AG09309 (cell line): ENCODE data around the gene AKAP5.

Source experiments
- DNase-seq: peaks from one replicate; pipeline ENCODE4 v3.0.0-alpha.2; 2010; ENCODE audit warnings: low read depth
- H3K4me3 ChIP-seq: 2 replicates; pipeline ENCODE4 v1.5.1; 2011; ENCODE audit warnings: mild to moderate bottlenecking, low read depth, low read length, moderate library complexity; ENCODE audit not compliant: control insufficient read depth
- TF ChIP-seq, protein P1 (sequence below): IDR thresholded peaks from 2 replicates; pipeline ENCODE4 v1.5.1; 2011; ENCODE audit warnings: mild to moderate bottlenecking, low read depth, low read length, inconsistent platforms; ENCODE audit not compliant: insufficient read depth, control insufficient read depth; ENCODE audit errors: missing control alignments

AKAP5 gene

DNA sequence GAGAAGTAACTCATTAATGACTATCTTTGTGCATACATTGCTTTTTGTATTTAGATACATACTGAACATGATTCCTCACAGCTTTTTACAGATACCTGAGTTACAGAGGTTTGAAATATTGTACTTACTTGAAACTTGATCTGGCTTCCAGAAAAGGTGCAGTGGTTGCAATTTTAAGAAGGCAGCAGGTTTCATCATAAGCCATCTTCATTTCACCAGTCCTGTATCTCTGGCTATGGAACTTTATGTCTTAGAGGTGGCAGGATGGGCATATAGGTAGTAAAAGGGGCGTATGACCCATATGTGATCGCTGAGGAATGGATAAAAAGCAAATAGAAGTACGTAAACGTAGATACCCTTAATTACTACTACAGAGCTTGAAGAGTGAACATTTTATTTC lies 52.9 kb downstream of the AKAP5 start:
- DNase-seq: no peak
- TF ChIP-seq, protein P1, sequence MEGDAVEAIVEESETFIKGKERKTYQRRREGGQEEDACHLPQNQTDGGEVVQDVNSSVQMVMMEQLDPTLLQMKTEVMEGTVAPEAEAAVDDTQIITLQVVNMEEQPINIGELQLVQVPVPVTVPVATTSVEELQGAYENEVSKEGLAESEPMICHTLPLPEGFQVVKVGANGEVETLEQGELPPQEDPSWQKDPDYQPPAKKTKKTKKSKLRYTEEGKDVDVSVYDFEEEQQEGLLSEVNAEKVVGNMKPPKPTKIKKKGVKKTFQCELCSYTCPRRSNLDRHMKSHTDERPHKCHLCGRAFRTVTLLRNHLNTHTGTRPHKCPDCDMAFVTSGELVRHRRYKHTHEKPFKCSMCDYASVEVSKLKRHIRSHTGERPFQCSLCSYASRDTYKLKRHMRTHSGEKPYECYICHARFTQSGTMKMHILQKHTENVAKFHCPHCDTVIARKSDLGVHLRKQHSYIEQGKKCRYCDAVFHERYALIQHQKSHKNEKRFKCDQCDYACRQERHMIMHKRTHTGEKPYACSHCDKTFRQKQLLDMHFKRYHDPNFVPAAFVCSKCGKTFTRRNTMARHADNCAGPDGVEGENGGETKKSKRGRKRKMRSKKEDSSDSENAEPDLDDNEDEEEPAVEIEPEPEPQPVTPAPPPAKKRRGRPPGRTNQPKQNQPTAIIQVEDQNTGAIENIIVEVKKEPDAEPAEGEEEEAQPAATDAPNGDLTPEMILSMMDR: no peak
- no peak overlapping the region for H3K4me3 ChIP-seq

DNA sequence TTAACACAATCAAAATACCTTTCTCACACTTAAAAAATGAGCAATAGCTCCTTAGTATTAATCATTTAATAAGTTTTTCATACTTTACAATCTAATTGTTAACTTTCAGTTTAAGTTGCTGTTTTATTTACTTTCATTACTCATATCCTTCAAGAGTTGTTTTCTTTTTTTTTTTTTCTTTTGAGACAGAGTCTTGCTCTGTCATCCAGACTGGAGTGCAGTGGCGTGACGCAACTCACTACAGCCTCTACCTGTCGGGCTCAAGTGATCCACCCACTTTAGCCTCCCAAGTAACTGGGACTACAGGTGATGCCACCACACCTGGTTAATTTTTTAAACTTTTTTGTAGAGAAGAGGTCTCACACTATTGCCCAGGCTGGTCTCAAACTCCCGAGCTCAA lies 55.4 kb downstream of the AKAP5 start:
- TF ChIP-seq, protein P1: no peak
- no peak for DNase-seq
- H3K4me3 ChIP-seq: no peak overlapping the region

DNA sequence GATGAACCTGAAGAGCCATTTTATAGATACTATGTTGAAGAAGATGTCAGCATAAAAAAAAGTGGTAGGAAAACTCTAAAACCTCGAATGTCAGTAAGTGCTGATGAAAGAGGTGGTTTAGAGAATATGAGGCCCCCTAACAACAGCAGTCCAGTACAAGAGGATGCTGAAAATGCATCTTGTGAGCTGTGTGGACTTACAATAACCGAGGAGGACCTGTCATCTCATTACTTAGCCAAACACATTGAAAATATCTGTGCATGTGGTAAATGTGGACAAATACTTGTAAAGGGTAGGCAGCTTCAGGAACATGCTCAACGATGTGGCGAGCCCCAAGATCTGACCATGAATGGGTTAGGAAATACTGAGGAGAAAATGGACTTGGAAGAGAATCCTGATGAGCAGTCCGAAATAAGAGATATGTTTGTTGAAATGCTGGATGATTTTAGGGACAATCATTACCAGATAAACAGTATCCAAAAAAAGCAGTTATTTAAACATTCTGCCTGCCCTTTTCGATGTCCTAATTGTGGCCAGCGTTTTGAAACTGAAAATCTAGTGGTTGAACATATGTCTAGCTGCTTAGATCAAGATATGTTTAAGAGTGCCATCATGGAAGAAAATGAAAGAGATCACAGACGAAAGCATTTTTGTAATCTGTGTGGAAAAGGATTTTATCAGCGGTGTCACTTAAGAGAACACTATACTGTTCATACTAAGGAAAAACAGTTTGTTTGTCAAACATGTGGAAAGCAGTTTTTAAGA lies 57.5 kb downstream of the AKAP5 start:
- TF ChIP-seq, protein P1: no peak
- DNase-seq: no peak
- no peak overlapping the region for H3K4me3 ChIP-seq
